ENCODE data around the gene KLF15.
"Not testable (repeated sequence)": the region's sequence is repeated elsewhere in the genome, so short reads cannot be mapped to it uniquely, and the experiment has no call there.

Gene KLF15

DNA sequence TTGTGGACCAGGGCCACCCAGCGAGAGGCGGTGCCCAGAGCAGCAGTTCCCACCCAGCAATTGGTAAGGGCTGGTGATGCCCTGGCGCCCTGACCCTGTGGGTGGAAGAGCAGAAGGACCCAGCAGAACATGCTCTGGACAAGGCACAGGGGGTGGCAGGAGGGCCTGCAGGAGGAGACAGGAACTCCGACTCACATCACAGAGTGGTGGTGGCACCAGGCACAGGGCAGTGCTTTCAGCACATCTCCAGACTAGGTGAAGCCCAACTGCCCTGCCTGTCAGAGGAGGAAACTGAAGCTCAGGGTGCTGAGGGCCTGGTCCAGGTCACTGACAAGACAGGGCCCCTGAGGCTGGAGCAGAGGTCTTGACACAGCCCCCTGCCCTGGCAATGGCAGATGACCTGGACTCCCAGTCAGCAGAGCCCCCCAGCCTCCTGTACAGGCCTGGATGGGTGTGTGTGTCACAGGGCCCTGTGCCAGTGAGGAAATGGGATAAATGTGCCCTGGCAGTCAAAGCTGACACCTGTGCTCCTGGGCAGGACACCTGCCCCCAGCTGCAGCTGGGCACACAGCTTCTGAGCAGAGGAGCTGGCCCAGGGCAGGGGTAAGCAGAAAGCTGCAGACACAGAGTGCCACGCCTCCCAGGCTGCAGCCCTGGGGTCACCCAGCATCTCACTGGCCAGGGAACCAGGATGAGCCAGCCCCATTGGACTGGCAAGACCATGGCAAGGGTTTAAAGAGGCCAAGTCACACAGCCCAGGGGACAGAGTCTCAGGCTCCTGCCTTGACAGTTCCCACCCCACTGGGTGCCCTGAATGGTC lies 11.4 kb downstream of the KLF15 start:
- no peak for DNase-seq

DNA sequence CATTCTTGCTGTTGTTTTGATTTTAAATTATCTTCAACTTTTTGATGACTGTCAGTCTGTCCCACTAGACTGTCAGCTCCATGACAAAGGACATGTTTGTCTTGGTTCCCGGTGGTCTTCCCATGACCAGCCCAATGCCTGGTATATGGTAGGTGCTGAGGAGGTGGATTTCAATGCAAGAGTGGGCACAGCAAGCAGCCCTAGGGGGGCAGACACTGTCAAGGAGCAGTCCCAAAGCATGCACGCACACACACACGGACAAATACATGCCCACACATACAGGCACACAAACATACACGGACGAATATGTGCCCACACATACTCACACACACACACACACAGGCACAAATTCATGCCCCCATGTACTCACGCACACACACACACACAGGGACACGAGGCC lies 12.0 kb downstream of the KLF15 start:
- DNase-seq: no peak

DNA sequence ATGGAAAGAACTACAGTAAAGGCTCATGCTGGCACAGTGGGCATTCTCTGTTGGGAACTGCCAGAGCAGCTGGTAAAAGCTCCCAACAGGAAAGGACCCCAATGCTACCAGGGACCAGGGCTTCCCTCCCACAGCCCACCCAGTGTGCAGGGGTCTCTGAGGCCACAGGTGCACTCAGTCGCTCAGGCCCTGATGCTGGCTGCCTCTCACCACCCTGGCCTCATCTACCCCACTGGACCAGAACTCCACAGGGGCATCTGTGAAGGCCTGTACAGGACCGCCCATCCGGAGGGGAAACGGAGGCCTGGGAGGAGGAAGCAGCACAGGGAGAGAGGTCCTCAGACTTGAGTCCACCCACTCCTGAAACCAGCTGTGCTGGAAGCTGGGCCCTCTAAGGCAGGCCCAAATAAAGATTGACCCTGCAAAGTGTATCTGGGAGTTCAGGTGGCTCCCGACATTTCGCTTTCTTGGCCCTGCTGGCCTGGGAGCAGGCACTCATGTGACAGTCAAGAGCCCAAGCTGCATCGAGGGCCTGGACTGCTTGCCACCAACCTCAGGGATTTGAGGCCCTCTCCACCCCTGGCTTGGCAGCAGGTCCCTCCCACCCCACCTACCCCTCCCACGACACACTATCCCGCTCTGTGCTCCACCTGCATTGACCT lies 12.7 kb downstream of the KLF15 start:
- DNase-seq: no peak

DNA sequence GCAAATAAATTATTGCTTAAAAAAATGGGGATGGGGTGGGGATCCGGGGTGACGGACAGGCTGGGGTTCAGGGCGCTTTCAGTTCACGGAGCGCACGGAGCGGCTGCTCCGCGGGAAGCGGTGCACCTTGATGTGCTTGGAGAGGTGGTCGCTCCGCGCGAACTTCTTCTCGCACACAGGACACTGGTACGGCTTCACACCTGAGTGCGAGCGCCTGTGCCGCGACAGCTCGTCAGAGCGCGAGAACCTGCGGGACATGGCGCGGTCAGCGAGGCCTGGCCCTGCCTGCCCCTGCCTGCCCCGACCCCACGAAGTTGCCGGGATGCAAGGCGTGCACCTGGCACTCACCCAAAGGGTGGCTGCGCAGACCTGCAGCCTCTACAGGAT lies 13.6 kb downstream of the KLF15 start:
- no peak for DNase-seq

DNA sequence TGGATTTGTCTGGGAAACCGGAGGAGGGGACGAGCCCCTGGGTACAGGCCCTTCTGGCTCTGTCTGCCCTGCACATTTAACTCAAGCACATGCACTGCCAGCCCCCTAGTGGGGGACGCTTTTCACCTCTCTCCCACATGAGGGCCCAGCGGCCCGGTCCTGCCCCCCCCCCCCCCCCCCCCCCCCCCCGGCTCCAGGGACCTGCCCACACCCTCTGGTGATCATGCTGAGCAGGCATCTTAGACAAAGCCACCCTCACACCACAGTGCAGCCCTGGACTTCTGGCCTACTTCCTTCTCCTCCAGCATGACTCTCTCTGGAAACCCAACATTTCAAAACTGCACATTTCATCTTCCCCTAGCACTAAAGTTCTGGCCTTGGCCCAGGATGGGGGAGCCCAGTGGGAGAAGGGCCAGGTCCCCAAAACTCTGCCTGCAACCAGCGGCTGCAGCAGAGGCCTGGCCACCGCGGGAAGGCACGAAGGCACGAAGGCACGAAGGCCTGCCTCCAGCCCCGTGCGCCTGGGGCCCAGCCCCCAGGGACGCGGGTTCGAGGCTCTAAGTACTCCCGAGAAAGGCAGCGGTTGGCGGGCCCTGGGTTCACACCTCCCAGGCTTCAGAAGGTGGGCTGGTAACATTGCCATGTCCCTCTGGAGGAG lies 14.1 kb downstream of the KLF15 start:
- DNase-seq: no peak

DNA sequence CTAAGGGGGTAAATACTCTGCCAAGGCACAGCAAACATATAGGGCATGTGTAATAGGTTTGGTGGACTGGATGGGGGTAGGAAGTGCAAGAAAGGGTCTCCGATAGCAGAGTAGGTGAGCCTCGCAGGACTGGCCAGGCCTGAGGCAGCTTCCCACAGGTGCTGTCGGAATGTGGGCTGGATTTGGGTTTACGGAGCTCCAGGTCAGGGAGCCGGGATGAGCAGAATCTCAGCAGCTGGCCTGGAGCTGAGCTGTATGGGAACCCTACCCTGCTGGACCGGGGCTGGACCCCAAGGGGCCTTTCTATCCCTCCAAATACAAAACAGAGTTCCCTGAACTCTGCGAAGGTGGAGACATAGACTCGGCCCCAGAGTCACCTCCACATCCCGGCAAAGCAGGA lies 15.0 kb downstream of the KLF15 start:
- DNase-seq: no peak

DNA sequence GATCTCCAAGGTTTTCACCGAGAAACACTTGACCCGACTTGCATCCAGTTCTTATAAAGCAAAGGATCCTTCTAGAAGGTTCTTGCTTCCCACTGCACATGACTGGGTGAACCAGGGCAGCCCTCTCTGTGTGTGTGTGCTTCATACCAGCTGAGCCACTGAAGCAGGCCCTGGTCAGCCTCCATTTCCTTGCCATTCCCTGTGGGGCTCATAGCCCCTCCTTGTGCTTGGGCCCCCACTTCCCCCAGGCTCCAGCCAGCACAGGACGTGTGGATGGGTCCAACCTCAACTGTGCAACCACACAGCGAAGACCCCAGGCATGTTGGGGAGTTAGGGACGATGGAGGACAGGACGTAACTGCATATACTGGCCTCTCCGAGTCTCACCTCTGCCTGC lies 15.5 kb downstream of the KLF15 start:
- DNase-seq: no peak

DNA sequence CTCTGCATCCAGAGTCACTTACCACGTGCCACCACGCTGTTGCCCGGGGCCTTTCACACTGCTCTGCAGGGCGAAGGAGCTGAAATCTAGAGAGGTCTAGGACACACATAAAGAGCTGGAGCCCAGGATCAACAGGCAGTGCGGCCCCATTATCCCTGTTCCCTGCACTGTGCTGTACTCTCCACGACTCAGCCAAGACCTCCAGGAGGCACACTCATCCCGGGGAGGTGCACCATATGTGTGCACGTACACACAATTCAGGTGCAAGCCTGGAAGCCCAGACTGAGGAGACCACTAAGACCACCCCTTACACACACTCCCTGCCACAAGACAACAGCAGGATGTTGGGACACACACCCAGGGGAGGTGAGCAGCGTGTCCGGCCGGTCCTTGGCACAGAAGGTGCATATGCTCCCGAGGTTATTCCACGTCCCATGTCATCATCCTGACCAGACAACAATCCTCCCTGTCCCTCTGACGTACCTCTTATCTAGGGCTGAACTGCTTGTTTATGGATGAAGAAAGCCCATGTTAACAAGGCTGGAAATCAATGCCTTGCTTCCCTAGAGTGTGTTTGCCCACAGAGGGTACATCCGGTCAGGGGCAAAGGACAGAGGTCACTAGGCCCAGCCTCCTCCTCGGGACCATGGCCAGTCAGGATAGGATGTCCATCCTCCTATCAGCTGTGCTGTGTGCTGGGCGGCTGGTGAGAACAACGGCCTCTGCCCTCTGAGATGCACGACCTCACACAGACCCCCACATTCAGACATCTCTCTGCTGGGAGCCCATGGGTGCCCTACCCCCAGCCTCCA lies 16.1 kb downstream of the KLF15 start:
- DNase-seq: no peak

DNA sequence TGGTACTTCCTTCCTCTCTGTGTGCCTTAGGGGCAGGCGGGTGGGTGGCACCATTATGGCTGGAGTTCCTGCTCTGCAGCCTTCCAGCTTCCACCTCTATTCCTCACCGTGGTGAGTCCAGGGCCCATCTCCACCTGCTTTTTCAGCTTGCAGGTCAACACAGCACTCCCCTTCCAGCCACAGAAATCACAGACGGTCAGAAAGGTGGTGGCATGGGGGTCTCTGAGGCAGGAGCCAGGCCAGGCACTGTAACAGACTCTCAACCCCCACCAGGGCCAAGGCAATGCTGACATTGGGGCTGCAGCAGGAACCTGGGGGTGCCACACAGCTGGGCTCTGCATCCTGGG lies 16.6 kb downstream of the KLF15 start:
- DNase-seq: no peak

DNA sequence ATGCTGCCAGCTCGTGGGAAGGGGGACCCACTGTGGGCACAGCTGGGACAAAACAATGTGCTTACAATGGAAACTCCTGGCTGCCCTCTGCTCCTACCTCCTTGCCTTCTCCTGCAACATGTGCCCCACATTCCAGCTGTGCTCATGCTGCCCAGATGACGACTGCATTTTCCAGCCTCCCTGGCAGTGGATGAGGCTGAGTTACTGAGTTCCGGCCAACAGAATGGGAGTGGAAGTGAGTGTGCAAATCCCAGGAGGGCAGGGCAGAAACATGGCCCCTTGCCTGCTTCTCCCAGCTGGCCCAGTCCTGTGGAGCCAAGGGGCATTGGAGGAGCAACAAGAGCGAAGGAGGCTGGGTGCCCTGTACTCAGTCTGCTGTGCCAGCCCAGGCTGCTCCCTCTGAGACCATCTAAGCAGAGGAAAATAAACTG lies 17.1 kb downstream of the KLF15 start:
- no peak for DNase-seq

DNA sequence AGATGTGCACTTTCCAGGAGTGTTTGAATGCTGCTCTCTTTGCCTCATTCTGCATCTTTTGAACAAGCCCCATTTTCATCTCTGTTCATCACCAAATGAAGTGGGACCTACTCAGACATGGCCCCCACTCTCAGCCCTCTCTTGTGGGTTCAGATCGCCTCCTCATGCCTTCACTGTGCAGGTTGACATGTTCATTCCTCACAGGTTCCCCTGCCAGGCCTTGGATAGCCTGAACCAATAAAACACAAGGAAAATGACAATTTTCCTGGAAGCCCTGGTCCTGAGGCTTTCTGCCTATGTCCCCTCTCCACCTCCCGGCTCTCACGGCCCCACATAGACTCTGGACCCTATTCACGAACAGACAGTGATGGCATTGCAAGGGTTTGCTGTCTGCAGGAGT lies 17.7 kb downstream of the KLF15 start:
- DNase-seq: no peak

DNA sequence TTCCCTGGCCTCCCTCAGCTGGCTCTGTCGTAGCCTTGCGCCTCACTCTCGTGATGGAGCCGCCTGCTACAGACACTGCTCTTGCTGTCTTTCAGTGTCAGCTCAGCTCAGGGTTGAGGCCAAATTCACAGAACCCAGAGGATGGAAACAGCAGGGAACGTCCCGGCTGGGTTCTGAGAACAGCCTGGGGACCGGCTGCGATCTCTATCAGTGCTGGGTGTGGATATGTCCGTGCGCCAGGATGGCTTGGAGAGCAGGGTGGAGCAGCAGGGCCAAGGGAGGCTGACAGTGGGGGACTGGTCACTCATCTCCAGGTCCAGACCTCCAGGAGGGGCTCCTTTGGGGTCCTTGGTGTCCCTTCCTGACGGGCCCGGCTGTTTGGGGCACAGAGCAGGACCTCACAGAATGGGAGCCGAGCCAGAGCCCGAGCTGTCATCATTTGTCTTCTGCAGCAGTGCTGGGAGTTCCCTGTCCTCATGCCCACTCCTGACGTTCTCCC lies 18.4 kb downstream of the KLF15 start:
- no peak for DNase-seq

DNA sequence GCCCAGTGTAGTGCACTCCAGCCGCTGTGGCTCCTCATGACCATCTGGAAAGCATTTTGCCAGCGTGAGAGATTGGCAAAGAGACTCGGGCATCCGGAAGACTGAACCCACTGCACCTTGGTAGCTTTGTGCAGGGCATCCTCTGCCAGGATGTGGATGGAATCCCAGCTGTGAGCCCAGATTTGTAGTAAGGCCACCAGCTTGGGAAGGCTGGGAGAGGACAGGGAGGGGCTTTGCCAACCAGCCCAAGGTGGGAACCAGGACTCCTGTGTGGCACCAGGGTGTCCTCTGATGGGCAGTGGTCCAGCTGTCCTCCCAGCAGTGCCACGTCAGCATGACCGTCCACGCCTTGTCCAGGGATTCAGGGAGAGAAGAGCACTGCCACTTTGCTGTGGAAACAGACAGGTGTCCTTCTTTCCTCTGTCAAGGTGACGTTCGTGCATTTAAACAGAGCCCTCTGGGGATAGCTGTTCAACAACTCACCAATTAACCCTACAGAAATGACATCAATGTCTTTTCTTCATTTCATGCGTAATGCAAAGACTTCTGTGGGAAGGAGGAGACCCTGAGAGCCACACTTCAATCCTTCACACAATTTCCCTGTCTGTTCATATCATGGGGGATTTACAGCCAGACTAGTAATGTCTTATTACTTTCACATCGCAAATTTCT lies 19.1 kb downstream of the KLF15 start:
- DNase-seq: no peak

DNA sequence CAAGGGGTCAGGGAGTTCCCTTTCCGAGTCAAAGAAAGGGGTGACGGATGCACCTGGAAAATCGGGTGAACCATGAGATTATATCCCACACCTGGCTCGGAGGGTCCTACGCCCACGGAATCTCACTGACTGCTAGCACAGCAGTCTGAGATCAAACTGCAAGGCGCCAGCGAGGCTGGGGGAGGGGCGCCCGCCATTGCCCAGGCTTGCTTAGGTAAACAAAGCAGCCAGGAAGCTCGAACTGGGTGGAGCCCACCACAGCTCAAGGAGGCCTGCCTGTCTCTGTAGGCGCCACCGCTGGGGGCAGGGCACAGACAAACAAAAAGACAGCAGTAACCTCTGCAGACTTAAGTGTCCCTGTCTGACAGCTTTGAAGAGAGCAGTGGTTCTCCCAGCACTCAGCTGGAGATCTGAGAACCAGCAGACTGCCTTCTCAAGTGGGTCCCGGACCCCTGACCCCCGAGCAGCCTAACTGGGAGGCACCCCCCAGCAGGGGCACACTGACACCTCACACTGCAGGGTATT lies 25.3 kb downstream of the KLF15 start:
- DNase-seq: not testable (repeated sequence)

DNA sequence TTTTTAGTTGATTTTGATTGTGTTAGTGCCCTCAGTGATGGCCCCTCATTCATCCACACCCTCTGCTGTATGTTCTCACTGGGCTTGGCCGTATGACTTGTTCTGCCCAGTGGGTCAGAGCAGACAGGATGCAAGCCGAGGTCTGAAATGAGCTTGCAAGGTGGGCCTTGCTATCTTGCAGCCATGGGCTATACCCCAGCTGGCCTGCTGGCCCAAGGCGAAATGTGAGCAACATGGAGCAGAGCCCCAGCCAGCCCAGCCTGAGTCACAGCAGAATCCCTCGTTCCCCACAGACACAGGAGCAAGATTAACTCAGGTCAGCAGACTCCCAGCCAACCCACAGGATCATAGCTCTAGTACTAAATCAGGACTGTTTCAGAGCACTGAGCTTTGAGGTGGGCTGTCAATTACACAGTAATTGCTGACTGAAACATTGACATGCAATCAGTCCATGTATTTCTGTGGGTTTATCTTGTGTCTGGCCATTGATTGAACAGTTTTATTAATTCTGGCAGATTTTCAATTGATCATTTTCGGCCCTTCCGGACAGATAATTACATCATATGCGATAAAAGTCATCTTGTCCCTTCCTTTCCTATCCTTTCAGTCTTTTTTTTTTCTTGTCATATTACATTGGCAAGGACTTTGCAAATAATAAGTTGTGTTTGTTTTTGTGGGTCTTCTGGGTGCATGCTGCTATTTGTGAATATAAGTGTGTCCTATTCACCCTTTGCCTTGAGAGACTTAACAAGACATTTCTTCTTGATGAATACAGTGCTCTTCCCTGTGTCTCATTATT lies 27.1 kb downstream of the KLF15 start:
- DNase-seq: no peak

DNA sequence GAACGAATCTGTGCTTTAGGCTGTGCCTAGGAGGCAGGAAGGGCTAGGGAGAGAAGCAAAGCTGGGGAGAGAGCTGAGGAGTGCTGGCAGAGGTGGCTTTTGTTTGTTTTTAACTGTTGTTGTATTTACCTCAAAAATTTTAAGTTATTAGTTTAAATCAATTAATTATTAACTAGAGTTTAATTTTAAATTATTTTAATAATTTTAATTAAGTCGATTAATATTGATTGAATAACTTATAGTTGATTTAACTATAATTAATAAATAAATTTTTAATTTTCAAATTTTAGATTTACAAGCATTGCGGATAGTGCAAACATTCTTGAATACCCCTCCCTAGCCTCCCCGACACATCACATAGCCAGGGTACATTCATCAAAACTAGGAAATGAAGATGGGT lies 30.6 kb downstream of the KLF15 start:
- DNase-seq: no peak

DNA sequence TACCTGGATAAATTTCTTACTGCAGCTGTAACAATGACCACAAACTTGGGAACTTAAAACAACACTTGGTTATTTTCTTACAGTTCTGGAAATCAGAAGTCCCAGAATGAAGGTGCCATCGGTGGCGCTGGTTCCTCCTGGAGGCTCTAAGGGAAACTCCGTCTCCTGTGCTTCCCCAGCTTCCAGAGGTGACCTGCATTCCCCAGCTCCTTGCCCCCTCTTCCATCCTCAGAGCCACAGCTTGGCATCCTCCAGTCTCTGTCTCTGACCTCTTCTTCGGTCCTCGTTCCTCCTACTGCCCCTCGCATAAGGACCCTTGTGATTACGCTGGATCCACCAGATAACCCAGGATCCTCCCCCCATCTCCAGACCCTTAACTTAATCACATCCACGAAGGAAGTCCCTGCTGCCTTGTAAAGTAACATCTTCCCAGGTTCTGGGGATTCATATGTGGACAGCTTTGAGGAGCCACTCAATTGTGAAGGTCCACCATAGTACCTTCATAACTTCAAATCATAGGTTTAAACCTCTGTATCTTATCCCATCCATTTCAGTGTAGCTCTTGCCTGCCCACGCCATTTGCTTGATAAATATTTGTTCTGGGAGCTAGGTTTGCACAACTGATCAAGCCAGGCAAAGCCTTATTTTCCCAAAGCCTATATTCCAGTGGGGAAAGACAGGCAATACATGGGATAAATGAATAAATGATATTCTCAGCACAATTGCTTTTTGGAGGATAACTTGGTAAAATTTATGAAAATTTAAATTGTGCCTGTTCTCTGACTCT lies 34.8 kb downstream of the KLF15 start:
- no peak for DNase-seq

DNA sequence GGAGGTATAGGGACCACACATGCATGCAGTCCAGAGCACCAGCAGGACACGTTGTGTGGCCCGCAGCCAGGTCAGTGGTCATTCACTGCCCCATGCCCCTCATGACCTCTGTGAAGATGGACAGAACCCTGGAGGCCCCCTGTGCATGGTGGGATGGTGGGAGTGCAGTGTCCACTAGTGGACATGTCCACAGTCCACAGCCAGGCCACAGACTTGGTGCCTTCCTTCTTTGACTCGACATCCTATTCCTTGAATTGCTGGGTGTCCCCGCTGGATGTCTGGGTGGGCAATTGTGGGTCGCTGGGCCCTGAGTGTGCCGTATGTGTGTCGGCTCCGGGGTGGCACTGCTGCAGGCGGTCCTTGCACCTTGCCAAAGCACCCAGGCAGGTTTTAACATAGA lies 35.7 kb downstream of the KLF15 start:
- no peak for DNase-seq

DNA sequence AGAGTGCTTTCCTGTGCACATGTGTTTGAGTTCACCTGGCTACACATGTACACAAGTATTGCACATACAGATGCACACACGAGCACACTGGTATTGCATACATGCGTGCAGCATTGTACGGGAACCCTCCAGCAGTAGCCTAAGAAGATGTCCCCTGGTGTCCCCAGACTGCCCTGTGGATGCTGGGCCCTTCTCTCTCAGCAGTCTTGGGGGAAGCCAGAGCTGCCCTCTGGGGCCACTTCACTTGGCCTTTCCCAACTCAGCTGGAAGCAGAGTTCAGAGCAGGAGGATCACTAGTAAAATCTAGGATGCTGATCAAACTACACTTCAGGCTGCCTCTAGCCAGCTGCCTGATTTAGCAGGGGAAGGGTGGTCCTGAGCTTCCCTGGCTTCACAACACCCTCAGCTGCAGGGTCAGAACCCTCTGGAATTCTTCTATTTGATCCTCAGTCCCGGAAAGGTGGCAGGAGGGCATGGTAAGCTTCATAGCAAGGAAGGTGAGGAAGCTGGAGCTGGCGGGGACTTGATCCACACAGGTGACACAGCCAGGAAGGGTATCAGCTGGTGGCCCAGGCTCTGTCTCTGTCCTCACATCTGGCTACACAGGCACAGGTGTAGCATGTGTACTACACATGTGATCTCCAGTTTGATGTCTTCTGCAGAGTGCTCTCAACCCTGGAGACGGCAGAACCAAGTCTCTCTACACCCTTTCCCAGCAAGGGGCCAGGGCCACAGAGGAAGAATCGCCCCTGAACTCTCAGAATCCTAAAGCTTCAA lies 36.5 kb downstream of the KLF15 start:
- no peak for DNase-seq

Data from cortex of kidney (tissue), 1 donor.